ENCODE measurements around the gene PXYLP1. TPM values are rescaled to one million over a fixed set of nuclear protein-coding genes. Genes with fewer than 3 reads are reported as not detected.
"Not testable (repeated sequence)": the region's sequence is repeated elsewhere in the genome, so short reads cannot be mapped to it uniquely, and the experiment has no call there.

PXYLP1 gene
- total RNA-seq, 2 donors from 2014 or later: 8.9 to 13.1 TPM

DNA sequence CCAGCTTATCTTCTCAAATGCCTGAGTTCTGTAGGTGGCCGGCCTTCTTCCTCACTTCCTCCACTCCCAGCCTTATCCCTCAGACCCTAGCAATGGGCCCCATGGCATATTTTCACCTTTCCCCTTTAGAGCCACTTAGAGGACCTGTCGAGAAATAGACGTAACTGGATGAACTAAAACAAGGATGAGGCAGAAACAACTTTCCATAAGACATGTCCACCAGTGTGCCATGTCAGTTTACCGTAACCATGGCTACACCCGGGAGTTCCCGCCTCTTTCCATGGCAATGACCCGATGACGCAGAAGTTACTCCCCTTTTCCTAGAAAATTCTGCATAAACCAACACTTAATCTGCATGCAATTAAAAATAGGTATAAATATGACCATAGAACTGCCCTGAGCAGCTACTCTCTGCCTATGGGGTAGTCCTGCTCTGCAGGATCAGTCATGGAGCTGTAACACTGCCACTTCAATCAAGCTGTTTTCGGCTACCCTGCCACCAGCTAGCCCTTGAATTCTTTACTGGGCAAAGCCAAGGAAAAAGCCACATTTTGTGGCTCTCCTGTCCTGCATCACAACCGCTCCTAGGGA is 81.6 kb downstream of the PXYLP1 start:
- Histone ChIP-seq H3K9ac (ENCODE audit: low read depth in 2 of 2, low read length in 2 of 2) (no peak overlapping the region), H3K9me3 (no peaks in the 10 kb centered on the region), H3K27ac (no peak overlapping the region), H3K36me3 (no peaks in the 10 kb centered on the region), H3K27me3 (no peaks in the 10 kb centered on the region), H3K4me3 (no peak overlapping the region), H3K4me1 (no peaks in the 10 kb centered on the region)
- intact Hi-C loops (cut with DNase I): no loop called here
- no peak for DNase-seq
- TF ChIP-seq, protein P1, sequence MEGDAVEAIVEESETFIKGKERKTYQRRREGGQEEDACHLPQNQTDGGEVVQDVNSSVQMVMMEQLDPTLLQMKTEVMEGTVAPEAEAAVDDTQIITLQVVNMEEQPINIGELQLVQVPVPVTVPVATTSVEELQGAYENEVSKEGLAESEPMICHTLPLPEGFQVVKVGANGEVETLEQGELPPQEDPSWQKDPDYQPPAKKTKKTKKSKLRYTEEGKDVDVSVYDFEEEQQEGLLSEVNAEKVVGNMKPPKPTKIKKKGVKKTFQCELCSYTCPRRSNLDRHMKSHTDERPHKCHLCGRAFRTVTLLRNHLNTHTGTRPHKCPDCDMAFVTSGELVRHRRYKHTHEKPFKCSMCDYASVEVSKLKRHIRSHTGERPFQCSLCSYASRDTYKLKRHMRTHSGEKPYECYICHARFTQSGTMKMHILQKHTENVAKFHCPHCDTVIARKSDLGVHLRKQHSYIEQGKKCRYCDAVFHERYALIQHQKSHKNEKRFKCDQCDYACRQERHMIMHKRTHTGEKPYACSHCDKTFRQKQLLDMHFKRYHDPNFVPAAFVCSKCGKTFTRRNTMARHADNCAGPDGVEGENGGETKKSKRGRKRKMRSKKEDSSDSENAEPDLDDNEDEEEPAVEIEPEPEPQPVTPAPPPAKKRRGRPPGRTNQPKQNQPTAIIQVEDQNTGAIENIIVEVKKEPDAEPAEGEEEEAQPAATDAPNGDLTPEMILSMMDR (IDR thresholded peaks at IDR 0.05): no peak

DNA sequence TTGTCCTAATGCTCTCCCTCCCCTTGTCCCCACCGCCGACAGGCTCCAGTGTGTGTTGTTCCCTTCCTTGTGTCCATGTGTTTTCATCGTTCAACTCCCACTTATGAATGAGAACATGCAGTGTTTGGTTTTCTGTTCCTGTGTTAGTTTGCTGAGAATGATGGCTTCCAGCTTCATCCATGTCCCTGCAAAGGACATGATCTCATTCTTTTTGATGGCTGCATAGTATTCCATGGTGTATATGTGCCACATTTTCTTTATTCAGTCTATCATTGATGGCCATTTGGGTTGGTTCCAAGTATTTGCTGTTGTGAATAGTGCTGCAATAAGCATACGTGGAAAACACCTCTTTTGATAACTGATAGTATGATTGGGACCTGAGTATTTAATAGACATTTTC is 82.8 kb downstream of the PXYLP1 start:
- H3K4me3 ChIP-seq; H3K9me3 ChIP-seq; intact Hi-C loops (cut with DNase I); H3K27ac ChIP-seq; H3K4me1 ChIP-seq; H3K27me3 ChIP-seq; H3K36me3 ChIP-seq; H3K9ac ChIP-seq (ENCODE audit: low read depth in 2 of 2, low read length in 2 of 2); DNase-seq: not testable (repeated sequence)

DNA sequence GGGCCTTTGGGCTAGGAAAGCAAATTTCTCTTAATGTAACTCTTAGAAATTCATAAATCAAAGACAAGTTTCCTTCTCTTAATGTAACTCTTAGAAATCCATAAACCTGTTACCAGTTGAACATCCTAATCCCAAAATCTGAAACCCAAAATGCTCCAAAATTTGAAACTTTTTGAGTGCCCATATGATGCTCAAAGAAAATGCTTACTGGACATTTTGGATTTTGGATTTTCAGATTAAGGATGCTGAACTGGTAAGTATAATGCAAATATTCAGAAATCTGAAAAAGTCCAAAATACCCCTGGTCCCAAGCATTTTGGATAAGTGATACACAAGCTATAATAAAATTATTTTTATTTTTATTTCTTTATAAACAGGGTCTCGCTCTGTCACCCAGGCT is 85.2 kb downstream of the PXYLP1 start:
- H3K36me3 ChIP-seq: no peaks in the 10 kb centered on the region
- no peaks in the 10 kb centered on the region for H3K27me3 ChIP-seq
- TF ChIP-seq, protein P1 (IDR thresholded peaks at IDR 0.05): no peak
- H3K9ac ChIP-seq (ENCODE audit: low read depth in 2 of 2, low read length in 2 of 2): no peak overlapping the region
- H3K4me3 ChIP-seq: no peak overlapping the region
- intact Hi-C loops (cut with DNase I): no loop called here
- no peak for DNase-seq
- H3K27ac ChIP-seq: no peak overlapping the region
- H3K9me3 ChIP-seq: no peaks in the 10 kb centered on the region
- H3K4me1 ChIP-seq: no peaks in the 10 kb centered on the region

DNA sequence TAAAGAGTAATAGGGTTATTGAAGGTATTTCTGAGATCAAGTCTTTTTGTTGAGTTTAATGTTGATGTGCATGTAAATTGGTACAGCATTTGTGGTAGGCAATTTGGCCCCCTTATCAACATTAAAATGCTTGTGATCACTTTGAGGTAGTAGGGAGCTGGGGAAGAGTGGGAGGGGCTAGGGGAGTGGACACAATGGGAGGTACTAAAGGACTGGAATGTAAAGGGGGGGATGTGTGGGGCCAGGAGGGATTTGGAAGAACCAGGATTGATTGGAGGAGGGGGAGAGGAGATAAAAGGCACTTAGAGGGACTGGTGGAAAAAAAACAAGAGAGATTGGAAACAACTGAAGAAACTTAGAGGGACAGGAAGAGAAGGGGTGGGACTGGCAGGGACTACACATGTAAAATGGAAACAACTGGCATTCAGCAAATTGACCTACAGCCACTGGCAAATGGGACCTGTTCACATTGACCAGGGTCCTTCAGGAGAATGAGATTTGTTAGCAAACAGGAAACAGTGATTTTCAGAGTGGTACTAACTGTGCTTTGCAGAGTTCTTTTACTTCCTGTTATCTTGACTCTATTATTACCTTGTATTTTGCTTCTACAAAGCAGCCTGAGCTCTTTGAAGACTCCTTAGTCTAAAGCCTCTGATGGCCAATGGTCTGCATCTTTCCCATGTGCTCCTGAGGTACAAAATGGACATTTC is 88.9 kb downstream of the PXYLP1 start:
- no peaks in the 10 kb centered on the region for H3K9me3 ChIP-seq
- TF ChIP-seq, protein P1 (IDR thresholded peaks at IDR 0.05): no peak
- intact Hi-C loops (cut with DNase I): no loop called here
- DNase-seq: no peak
- no peaks in the 10 kb centered on the region for H3K27me3 ChIP-seq
- H3K36me3 ChIP-seq: no peaks in the 10 kb centered on the region
- H3K9ac ChIP-seq (ENCODE audit: low read depth in 2 of 2, low read length in 2 of 2): no peak overlapping the region
- no peak overlapping the region for H3K27ac ChIP-seq
- H3K4me1 ChIP-seq: no peaks in the 10 kb centered on the region
- H3K4me3 ChIP-seq: no peak overlapping the region

DNA sequence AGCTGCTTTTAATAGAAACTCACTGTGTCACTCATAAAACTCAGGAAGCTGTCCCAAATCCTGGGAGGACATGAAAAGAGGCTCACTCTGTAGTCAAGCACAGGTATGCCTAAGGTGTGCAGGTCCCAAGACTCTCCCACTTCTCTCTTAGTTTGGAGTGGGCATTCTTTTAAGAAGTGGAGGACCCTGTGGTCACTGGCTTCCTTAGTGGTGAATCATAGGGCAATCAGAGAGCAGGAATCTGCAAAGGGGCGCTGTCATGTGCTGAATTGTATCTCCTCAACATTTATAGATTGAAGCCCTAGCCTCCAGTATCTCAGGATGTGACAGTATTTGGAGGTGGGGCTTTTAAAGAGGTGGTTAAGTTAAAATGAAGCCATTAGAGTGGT is 89.5 kb downstream of the PXYLP1 start:
- Histone ChIP-seq H3K36me3 (no peaks in the 10 kb centered on the region), H3K4me1 (no peaks in the 10 kb centered on the region), H3K4me3 (no peak overlapping the region), H3K9ac (ENCODE audit: low read depth in 2 of 2, low read length in 2 of 2) (no peak overlapping the region), H3K27ac (no peak overlapping the region), H3K27me3 (no peaks in the 10 kb centered on the region), H3K9me3 (no peaks in the 10 kb centered on the region)
- TF ChIP-seq, protein P1 (IDR thresholded peaks at IDR 0.05): no peak
- no peak for DNase-seq
- intact Hi-C loops (cut with DNase I): no loop called here

Data from colonic mucosa (tissue), 4 donors.